Type B pancreatic cell (in vitro differentiated cells): ENCODE data around the gene LRRC8B. TPM values are rescaled to one million over a fixed set of nuclear protein-coding genes. Genes with fewer than 3 reads are reported as not detected.
A peak's percentile ranks its signal among the peaks of the same experiment; 100 is the strongest.

Experiments
- DNase-seq: peaks from one replicate; pipeline ENCODE4 v3.0.0; 2021; ENCODE audit warnings: mixed read lengths; ENCODE audit not compliant: unreplicated experiment; ENCODE audit errors: extremely low spot score
- H3K27ac Mint-ChIP-seq: 2 replicates; pipeline ENCODE4 v1.8.0; 2021; ENCODE audit warnings: mild to moderate bottlenecking, mixed read lengths
- H3K27me3 Mint-ChIP-seq: 2 replicates; pipeline ENCODE4 v1.8.0; 2021; ENCODE audit warnings: mixed read lengths
- H3K36me3 Mint-ChIP-seq: 2 replicates; pipeline ENCODE4 v1.8.0; 2021; ENCODE audit warnings: mixed read lengths
- H3K4me1 Mint-ChIP-seq: one replicate; pipeline ENCODE4 v1.8.0; 2021; ENCODE audit warnings: mixed read lengths; ENCODE audit not compliant: unreplicated experiment
- H3K4me3 Mint-ChIP-seq: 2 replicates; pipeline ENCODE4 v1.8.0; 2021; ENCODE audit warnings: mild to moderate bottlenecking, mixed read lengths
- H3K9me3 Mint-ChIP-seq: 2 replicates; pipeline ENCODE4 v1.8.0; 2021; ENCODE audit warnings: mixed read lengths
- total RNA-seq: library from RNA; stranded (reverse); gene quantifications from 2 replicates; pipeline ENCODE4 v1.2.1, GENCODE V29; 2021; ENCODE audit warnings: low replicate concordance
- TF ChIP-seq, protein P1 (sequence below): fragments of 200-600 bp; sonication (generic); conservative IDR thresholded peaks from 2 replicates; pipeline ENCODE4 v1.5.0; 2021; ENCODE audit warnings: antibody characterized with exemption, mild to moderate bottlenecking

Gene LRRC8B
- total RNA-seq, 1 donor from 2014 or later = 12.2 TPM

DNA sequence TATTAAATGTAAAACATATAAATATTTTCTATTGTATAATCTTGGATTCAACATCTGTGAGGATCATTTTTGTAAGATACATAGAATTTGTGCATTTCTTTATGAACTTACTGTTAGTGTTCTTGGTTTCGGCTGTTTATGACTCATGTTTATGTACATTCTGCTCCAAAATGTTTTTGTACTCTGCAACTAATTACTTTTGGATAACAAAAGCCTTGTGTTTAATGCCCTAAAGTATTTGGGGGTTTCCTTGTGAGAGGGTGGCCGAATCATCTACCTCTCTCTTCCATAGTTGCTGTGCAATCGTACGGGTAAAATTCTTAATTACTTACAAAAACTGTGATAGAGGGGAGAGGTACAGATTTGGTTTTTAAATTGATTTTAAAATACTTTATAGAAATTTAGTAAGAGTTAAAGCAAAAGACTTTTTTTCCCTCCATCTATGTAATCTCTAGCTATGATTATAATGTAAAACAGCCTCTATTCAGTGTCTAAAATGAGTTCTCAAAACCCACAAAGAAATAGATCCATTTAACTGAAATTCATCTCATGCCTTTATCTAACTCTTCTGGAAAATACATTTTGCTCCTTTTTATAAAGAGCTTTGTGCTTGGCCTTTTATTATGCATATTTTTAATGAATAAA, 69.6 kb downstream of the LRRC8B start:
- H3K9me3 Mint-ChIP-seq = no peaks in the 10 kb centered on the region
- H3K36me3 Mint-ChIP-seq = no peaks in the 10 kb centered on the region
- no peak overlapping the region for H3K4me3 Mint-ChIP-seq
- TF ChIP-seq, protein P1, sequence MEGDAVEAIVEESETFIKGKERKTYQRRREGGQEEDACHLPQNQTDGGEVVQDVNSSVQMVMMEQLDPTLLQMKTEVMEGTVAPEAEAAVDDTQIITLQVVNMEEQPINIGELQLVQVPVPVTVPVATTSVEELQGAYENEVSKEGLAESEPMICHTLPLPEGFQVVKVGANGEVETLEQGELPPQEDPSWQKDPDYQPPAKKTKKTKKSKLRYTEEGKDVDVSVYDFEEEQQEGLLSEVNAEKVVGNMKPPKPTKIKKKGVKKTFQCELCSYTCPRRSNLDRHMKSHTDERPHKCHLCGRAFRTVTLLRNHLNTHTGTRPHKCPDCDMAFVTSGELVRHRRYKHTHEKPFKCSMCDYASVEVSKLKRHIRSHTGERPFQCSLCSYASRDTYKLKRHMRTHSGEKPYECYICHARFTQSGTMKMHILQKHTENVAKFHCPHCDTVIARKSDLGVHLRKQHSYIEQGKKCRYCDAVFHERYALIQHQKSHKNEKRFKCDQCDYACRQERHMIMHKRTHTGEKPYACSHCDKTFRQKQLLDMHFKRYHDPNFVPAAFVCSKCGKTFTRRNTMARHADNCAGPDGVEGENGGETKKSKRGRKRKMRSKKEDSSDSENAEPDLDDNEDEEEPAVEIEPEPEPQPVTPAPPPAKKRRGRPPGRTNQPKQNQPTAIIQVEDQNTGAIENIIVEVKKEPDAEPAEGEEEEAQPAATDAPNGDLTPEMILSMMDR = no peak
- DNase-seq = no peak
- peaks cover 5% of the 10 kb centered on the region for H3K4me1 Mint-ChIP-seq
- H3K27ac Mint-ChIP-seq = no peak overlapping the region
- no peaks in the 10 kb centered on the region for H3K27me3 Mint-ChIP-seq

DNA sequence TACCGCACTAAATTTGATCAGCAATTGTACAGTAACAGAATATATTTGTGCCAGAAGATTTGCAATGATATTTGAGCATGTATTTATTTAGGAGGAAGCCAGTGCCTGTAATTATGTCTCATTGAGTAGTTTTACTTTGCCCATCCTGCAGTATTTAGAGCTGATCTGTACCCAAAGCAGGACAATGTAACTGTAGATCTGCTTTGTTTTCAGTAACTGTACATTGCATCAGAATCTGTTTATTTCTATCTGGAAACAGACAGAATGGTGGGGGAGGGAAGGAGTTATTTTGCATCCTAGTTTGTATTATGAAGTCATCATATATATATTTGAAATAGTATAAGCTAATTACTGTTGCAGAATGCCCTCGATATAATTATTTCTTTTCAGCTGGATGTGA, 72.1 kb downstream of the LRRC8B start:
- H3K36me3 Mint-ChIP-seq = no peaks in the 10 kb centered on the region
- no peak for DNase-seq
- TF ChIP-seq, protein P1 = no peak
- no peak overlapping the region for H3K4me3 Mint-ChIP-seq
- no peaks in the 10 kb centered on the region for H3K4me1 Mint-ChIP-seq
- no peaks in the 10 kb centered on the region for H3K9me3 Mint-ChIP-seq
- no peaks in the 10 kb centered on the region for H3K27me3 Mint-ChIP-seq
- H3K27ac Mint-ChIP-seq = no peak overlapping the region

DNA sequence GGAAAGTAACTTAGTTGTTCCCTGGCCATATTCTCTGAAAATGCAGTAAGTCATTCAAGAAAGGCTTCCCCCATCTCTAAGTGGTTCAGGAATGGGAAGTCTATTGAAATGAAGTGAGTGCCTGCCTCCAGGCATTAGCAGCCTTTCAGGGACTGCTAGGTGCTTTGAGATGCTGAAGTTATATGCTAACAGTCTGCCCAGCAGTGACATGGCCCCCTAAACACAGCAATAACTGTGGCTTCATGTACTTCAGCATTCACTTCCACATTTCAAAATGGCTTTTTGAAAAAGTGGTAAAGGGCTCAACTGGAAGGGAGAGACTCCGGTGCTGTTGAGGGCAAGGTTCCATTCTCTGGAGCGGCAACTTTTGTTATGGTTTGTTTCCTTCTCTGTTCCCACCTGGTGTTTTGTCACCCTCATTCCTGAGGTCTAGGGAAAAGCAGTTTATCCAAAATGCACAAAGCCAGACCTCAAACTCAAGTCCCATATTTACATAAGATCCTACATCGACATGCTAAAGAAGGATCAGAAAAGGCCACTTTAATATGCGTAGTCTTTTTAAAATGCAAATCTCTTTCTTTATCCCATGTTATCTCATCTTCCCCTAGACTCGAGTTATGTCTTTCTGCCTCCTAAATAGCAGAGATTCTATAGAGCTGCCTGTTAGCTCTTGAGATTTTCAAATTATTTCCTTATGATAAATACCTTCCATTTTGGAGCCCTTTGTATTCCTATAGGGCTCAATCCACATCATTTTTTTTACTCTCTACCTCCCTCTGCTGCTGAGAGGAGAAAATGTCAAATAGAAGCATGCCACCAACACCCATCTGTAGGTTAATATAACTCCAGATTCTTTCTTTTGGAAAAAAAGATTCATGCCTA, 74.1 kb downstream of the LRRC8B start:
- Mint-ChIP-seq H3K27ac (no peak overlapping the region), H3K4me3 (no peak overlapping the region), H3K36me3 (no peaks in the 10 kb centered on the region), H3K27me3 (no peaks in the 10 kb centered on the region), H3K4me1 (no peaks in the 10 kb centered on the region), H3K9me3 (no peaks in the 10 kb centered on the region)
- TF ChIP-seq, protein P1 = peak; percentile 81
- DNase-seq = no peak

DNA sequence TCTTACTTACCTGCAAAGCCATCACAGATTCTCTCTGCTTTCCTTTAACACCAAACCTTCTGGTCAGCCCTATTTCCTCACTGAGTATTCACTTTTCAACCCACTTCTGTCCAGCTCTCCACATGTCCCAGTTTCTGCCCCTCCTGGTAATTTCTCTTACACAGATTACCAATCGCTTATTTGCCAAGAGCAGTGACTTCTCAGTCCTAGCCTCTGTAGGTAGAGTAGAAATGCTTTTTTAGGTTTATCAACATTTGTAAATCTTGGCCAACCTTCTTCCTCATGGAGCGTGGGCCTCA, 74.7 kb downstream of the LRRC8B start:
- H3K4me1 Mint-ChIP-seq = no peaks in the 10 kb centered on the region
- TF ChIP-seq, protein P1 = peak; percentile 38
- no peak for DNase-seq
- H3K36me3 Mint-ChIP-seq = no peaks in the 10 kb centered on the region
- H3K27ac Mint-ChIP-seq = no peak overlapping the region
- no peaks in the 10 kb centered on the region for H3K9me3 Mint-ChIP-seq
- H3K27me3 Mint-ChIP-seq = no peaks in the 10 kb centered on the region
- H3K4me3 Mint-ChIP-seq = no peak overlapping the region

DNA sequence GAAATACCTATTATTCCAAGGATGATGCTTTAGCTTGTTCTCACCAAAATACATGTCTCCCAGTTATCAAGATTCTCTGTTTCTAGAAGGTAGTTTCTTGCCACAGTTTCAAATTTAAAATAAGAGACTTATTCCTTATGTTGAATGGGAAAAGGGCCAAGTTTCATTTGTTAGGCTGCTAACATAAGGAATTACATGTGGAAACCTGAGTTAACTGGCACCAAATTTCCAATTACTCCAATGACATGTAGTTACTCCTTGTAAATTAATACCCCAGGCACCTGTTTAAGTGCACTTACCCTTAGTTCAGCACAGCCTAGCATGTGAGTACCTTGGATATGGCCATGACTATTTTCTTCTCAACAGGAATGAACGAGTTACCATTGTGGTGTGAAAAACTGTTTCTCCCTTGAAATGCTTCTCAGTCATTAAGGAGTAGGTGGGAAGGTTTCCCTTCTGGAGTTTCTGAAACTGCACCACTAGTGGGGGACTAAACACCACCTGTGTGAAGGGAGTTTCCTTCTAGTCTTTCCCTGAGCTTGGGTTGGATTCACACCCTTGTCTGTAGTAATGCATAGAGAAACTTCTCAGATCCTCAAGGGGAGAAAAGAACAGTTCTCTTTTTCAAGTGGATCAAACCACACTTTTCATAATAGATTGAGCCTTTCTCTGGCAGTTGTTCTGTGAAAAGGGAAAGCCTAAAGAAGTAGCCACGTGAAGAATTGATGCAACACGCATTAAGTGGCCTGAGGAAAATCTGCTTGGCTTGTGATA, 76.0 kb downstream of the LRRC8B start:
- H3K4me1 Mint-ChIP-seq = peaks cover 1% of the 10 kb centered on the region
- no peaks in the 10 kb centered on the region for H3K36me3 Mint-ChIP-seq
- H3K4me3 Mint-ChIP-seq = no peak overlapping the region
- no peak overlapping the region for H3K27ac Mint-ChIP-seq
- TF ChIP-seq, protein P1 = no peak
- DNase-seq = no peak
- H3K9me3 Mint-ChIP-seq = no peaks in the 10 kb centered on the region
- no peaks in the 10 kb centered on the region for H3K27me3 Mint-ChIP-seq
